Stimulated activated CD8-positive, alpha-beta memory T cell treated with anti-CD3 and anti-CD28 coated beads, Interleukin-12 subunit alpha, Interleukin-12 subunit beta, amount 100 ng/mL, for 1 hour (primary cell): ENCODE data around the gene RTP4.

Source experiments
- DNase-seq: peaks from one replicate; pipeline ENCODE4 v3.0.0-alpha.2; 2020; ENCODE audit warnings: low read depth

Gene RTP4, protein sequence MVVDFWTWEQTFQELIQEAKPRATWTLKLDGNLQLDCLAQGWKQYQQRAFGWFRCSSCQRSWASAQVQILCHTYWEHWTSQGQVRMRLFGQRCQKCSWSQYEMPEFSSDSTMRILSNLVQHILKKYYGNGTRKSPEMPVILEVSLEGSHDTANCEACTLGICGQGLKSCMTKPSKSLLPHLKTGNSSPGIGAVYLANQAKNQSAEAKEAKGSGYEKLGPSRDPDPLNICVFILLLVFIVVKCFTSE

DNA sequence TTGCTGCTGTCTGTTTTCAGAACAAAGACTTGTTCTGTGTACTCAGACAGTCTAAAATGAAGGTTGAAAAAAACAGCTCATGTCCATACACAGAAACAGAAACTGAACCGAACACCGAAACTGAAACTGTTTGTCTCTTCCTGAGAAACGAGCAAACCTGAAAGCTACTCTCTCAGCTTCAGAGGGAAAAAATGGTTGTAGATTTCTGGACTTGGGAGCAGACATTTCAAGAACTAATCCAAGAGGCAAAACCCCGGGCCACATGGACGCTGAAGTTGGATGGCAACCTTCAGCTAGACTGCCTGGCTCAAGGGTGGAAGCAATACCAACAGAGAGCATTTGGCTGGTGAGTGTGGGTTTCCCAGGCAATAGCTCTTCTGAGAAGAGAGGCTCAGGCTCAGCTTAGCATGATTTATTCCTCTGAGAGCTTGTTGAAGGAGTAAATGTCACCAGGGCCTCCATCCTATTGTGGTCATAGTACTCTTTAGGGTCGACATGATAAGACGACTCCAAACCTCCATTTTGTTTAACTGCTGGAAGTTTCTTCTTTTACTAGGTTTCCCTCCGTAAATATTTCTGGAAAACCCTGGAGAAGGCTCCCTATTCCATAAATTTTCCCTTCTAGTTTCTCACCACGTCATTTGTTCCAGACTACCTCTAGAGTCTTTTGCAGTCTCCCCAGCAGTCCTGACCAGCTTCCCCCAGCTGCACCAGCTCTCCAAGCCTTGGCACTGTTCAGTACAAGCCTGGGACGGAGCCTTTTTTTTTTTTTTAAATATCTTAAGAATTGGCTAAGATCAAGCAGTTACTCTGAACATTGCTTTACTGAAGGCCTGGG lies at the start of gene RTP4:
TSS of gene RTP4 (plus strand) at position 135 of the 838 bp plus-strand sequence. CDS start at position 192, 57 bp downstream.
- DNase-seq: peak; percentile 11

- DNase-seq: peak; percentile 26
Measured at GRCh38 chr3:187318819-187319616, 49.2 kb upstream of the RTP4 start.

GRCh38 chr3:187319699-187320302 lies 48.4 kb upstream of the RTP4 start:
- peak; percentile 13 for DNase-seq

DNA sequence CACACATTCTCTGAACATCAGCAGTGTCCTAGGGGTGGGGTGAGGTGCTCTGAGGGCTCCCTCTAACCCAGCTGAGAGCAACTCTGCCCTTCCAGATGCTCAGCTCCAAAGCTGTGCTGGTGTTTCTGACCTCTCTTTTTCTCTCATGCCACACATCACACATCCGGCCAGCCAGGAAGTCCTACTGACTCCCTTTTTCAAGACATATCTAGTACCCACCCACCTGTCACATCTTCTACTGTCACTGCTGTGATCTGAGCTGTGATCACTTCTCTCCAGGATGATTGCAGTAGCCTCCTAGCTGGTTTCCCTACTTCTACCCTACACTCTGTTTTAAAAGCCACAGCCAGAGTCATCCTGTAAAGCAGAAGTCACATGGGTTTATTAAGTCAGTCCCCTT lies 46.4 kb upstream of the RTP4 start:
- DNase-seq: no peak

DNA sequence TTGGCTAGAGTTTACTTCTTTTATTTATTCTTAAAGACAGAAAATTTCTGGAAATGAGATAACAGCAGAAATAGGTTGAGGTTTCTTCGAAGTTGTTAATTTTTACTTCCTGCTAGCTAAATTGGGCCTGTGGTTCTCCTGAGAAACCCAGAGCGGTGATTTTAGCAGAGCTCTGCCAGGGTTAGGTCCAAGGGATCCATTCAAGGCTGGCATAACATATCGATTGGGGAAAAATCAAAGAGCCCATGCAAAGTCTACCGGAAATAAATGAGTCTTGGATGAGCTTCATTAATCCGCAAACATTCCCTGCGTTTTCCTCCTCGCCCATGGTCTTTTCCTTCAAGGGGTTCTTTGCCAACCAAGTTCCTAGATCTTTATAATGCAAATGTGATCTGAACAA lies 45.9 kb upstream of the RTP4 start:
- DNase-seq: no peak

DNA sequence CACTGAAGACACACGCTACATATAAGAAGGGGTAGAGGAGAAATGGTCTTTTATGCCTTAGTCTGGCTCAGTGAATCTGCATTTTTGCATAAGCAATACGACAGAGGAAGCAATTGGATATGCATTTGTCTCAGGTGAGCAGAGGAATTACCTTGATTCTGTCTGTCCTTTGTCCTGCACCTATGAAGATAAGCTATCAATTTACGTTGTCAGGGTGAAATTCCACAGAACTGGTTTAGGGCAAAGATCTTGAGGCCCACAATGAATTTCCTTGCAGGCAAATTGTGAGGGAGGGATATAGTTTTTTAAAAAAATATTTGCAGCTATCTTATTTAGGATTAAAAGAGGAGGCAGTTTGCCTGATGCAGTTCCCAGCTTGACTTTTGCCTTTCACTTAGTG lies 45.1 kb upstream of the RTP4 start:
- no peak for DNase-seq

- DNase-seq: no peak
Measured at GRCh38 chr3:187325632-187326031, 42.6 kb upstream of the RTP4 start.

DNA sequence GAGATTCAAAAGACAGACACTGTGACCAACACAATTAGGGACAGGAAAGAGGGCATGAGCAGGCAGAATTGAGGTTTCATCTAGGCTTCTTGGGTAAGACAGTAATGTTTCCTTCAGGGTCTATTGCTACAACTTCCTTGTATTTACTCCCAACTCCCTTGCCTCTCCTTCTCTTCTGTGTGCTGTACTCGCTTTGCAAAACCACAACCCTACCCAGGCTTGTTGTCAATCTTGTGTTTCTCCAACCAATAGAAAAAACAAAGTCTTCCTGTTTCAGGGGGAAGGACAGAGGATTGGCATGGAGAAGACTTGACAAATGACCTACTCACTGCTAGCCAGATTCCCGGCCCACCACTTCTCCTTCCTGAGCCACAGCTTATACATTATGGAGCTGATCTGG lies 40.3 kb upstream of the RTP4 start:
- DNase-seq: no peak

DNA sequence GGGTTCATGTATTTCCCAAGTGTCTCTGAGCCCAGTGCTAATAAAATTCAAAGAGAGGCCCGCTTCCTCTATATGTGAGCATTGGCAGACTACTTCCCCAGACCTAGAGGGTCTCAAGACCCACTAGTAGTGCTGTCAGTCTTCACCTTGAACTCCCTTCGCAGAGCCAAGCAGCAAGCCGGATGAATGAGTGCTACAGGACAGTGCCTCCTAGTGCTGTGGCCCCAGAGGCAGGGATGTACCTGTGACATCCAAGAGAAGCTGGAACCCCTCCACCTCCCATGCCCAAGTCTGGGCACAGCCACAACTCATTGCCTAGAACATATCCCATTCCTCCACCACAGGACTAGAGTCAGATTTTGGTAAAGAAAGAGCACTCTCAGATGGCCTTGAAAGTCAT lies 39.5 kb upstream of the RTP4 start:
- no peak for DNase-seq

GRCh38 chr3:187334904-187335303 lies 33.3 kb upstream of the RTP4 start:
- DNase-seq: no peak

GRCh38 chr3:187336322-187336721 lies 31.9 kb upstream of the RTP4 start:
- no peak for DNase-seq

DNA sequence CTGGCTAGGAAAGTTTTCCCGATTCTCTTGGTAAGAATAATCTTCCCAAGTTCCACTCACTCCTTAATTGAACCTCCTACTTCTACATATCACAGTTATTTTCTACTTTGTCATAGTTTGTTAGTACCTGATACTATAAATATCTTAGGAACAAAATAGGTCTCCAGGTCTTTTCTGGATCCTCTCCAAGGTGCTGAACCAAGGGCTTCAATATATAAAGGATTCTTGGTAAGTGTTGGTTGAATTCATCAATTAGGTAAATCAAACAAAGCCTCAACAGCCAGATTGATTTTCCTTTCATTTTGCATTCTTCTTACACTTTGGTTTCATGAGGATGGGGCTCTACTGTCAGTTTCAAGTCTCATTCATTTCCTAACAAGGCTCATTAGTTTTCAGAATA lies 27.6 kb upstream of the RTP4 start:
- DNase-seq: no peak

- DNase-seq: no peak
Measured at GRCh38 chr3:187342255-187342654, 25.9 kb upstream of the RTP4 start.

GRCh38 chr3:187343670-187344069 lies 24.5 kb upstream of the RTP4 start:
- no peak for DNase-seq

DNA sequence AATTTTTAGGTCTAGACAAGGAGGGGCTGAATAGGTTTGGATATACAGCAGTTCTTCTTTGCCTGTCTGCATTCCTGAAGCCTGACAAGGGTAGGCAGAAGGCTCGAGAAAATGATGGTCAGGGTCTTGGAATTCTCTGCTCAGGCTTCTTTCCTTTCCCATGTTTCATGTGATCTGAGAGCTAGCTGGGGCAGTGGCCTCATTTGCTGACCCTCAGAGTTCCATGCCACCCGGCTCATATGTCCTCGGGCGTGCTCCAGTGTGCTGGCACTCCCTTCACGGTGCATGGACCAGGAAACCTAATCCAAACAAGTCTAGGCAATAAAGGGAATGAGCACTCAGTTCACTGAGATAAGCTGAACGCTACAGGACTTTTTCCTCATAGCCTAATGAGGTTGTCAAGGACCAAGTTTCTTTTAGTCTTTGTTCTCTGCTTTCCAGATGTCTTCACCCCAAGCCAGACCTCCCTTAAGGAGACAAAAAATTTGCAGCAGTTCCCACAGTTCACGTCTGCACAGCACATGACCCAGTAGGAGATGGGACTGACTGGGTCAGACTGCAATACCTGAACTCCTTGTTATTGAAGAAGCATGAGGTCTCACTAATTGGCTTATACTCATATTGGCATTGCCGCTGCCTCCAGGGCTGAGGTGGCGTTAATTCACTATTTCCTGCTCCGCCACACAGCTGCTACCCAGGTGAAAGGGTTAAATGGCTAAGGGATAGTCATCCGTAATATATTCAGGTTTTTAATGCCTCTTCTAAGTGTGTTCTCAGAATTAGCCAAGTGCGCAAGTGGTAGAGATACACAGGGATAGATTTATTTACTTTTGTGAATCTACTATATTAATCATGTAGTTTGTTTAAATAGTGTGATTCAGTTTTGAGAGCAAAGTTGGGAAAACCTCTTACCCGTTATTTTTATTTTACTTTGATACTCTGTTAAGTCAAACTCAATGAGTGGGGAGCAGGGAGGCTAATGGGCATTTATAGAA lies 15.3 kb upstream of the RTP4 start:
- DNase-seq: no peak

DNA sequence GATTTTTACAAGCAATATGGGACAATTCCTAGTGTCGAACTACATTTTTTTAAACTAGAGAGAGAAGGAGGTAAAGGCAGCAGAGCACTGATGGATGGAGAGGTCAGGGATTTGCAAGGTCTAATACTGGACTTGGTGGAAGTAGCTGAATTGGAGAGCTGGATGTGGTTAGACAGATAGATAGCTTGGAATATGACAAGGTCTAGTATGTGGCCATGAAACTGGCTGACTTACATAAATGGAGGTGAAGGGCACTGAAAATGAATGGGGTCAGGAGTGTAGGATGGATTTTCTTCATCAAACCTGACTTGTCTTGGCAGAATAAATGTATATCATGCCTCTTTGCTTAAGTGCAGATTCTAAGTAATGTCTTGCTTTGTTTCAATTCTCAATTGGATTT lies 10.1 kb upstream of the RTP4 start:
- no peak for DNase-seq

DNA sequence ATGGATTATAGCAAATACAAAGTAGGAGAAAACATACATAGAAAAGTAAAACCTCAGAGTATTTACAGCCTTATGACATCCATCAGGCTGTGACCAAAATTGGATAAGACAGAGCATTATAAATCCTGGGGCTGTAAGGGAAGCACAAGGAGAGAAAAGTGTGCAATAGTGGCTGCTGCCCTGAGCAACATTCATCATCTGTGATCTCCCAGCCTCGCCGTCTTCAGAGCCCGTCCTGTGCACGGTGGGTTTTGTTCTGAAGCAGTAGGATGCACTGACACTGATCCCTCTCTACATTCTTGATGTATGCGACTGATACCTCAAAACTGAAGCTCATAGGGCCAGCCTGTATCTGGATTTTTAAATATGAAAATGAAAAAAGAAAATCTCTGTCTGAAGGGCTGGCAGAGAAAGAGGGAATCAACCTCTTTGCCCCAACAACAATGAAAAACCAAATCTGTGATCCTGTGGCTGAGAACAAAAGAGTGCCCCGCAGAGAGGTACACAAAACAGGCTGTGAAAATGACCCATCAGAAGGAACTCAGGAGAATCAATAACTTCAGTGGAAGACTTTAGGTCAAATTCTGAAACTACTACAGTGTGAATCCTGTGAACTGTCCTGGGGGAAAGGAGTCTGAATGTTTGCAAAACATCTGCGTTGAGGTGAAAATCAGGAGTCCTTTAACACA lies 8.2 kb upstream of the RTP4 start:
- DNase-seq: no peak

- no peak for DNase-seq
Measured at GRCh38 chr3:187360596-187360995, 7.6 kb upstream of the RTP4 start.

DNA sequence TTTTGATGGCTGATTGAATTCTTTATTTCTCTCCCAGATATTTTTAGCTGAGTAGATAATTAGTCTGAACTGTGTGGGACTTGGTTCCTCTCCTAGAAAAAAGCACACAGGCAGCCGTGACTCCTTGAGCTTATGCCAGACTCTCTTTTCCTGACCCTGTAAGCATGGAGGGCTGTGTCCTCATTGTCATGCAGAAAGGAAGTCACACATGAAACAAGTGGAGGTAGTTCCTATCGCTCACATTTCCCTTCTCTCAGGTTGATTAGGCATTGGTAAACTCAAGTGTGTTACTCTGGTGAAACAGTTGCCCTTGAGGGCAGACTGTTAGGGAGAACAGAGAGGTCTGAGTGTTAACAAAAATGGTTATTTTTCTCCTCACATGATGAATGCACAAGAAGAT lies 6.3 kb upstream of the RTP4 start:
- DNase-seq: no peak

DNA sequence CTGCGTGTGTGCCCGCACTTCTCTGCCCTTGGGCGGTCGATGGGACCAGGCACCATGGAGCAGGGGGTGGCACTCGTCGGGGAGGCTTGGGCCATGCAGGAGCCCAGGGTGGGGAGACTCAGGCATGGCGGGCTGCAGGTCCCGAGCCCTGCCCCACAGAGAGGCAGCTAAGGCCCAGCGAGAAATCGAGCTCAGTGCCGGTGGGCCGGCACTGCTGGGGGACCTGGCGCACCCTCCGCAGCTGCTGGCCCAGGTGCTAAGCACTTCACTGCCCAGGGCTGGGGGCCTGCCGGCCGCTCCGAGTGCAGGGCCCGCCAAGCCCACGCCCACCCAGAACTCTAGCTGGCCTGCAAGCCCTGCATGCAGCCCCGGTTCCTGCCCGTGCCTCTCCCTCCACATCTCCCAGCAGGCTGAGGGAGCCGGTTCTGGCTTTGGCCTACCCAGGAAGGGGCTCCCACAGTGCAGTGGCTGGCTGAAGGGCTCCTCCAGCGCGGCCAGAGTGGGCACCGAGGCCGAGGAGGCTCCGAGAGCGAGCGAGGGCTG lies 553 bp upstream of the RTP4 start:
- no peak for DNase-seq
